ENCODE measurements around the gene RFX3. TPM values are rescaled to one million over a fixed set of nuclear protein-coding genes. Genes with fewer than 3 reads are reported as not detected.

The RFX3 gene
- total RNA-seq, result 10 to 100 TPM; 17.2 to 22.5 TPM

- Mint-ChIP-seq H3K27ac (peak within 1 kb of the TSS; percentile 93 to 97), H3K36me3 (peaks cover 4% of the 10 kb centered on the region), H3K4me1 (ENCODE audit: low read depth in 2 of 2) (peaks cover 34 to 53% of the 10 kb centered on the region in 2 donors), H3K9me3 (no peaks in the 10 kb centered on the region), H3K4me3 (peak within 1 kb of the TSS; percentile 94), H3K27me3 (no peaks in the 10 kb centered on the region)
- peak; percentile 95 for DNase-seq (ENCODE audit: low spot score)
- peak; percentile 83 to 88 for ATAC-seq
Measured at GRCh38 chr9:3525836-3526164, at the start of gene RFX3. TSS of gene RFX3 (minus strand) at chr9:3526001. CDS start at chr9:3395588, 130,413 bp downstream.

- no peak for DNase-seq (ENCODE audit: low spot score)
- no peaks in the 10 kb centered on the region for H3K9me3 Mint-ChIP-seq
- no peak overlapping the region for H3K4me3 Mint-ChIP-seq
- H3K36me3 Mint-ChIP-seq, result no peaks in the 10 kb centered on the region
- peaks cover 5 to 15% of the 10 kb centered on the region in 2 donors for H3K4me1 Mint-ChIP-seq (ENCODE audit: low read depth in 2 of 2)
- ATAC-seq, result no peak
- H3K27ac Mint-ChIP-seq, result no peak overlapping the region
- H3K27me3 Mint-ChIP-seq, result no peaks in the 10 kb centered on the region
Measured at GRCh38 chr9:3571500-3571899, 45.7 kb upstream of the RFX3 start.

GRCh38 chr9:3569529-3569928 is 43.7 kb upstream of the RFX3 start:
- DNase-seq (ENCODE audit: low spot score), result no peak
- Mint-ChIP-seq H3K4me3 (no peak overlapping the region), H3K36me3 (no peaks in the 10 kb centered on the region), H3K27me3 (no peaks in the 10 kb centered on the region), H3K4me1 (ENCODE audit: low read depth in 2 of 2) (peaks cover 5 to 11% of the 10 kb centered on the region in 2 donors), H3K27ac (no peak overlapping the region), H3K9me3 (no peaks in the 10 kb centered on the region)
- ATAC-seq, result no peak

- no peaks in the 10 kb centered on the region for H3K36me3 Mint-ChIP-seq
- no peaks in the 10 kb centered on the region for H3K27me3 Mint-ChIP-seq
- ATAC-seq, result no peak
- peaks cover 5 to 11% of the 10 kb centered on the region in 2 donors for H3K4me1 Mint-ChIP-seq (ENCODE audit: low read depth in 2 of 2)
- H3K27ac Mint-ChIP-seq, result no peak overlapping the region
- no peak overlapping the region for H3K4me3 Mint-ChIP-seq
- no peaks in the 10 kb centered on the region for H3K9me3 Mint-ChIP-seq
- no peak for DNase-seq (ENCODE audit: low spot score)
Measured at GRCh38 chr9:3567988-3568387, 42.2 kb upstream of the RFX3 start.

GRCh38 chr9:3553076-3553765 is 27.4 kb upstream of the RFX3 start:
- no peak for DNase-seq (ENCODE audit: low spot score)
- no peak for ATAC-seq
- Mint-ChIP-seq H3K4me1 (ENCODE audit: low read depth in 2 of 2) (no peaks in the 10 kb centered on the region), H3K4me3 (no peak overlapping the region), H3K27ac (no peak overlapping the region), H3K36me3 (peaks cover 4% of the 10 kb centered on the region), H3K27me3 (no peaks in the 10 kb centered on the region), H3K9me3 (no peaks in the 10 kb centered on the region)

- Mint-ChIP-seq H3K27me3 (no peaks in the 10 kb centered on the region), H3K27ac (no peak overlapping the region), H3K36me3 (no peaks in the 10 kb centered on the region), H3K9me3 (no peaks in the 10 kb centered on the region), H3K4me1 (ENCODE audit: low read depth in 2 of 2) (no peaks in the 10 kb centered on the region), H3K4me3 (no peak overlapping the region)
- ATAC-seq (no peak), DNase-seq (ENCODE audit: low spot score) (no peak)
Measured at GRCh38 chr9:3549225-3549624, 23.4 kb upstream of the RFX3 start.

- Mint-ChIP-seq H3K9me3 (no peaks in the 10 kb centered on the region), H3K4me3 (no peak overlapping the region), H3K36me3 (no peaks in the 10 kb centered on the region), H3K4me1 (ENCODE audit: low read depth in 2 of 2) (no peaks in the 10 kb centered on the region), H3K27me3 (no peaks in the 10 kb centered on the region), H3K27ac (no peak overlapping the region)
- ATAC-seq (no peak), DNase-seq (ENCODE audit: low spot score) (no peak)
Measured at GRCh38 chr9:3548648-3549047, 22.8 kb upstream of the RFX3 start.

- H3K27me3 Mint-ChIP-seq, result no peaks in the 10 kb centered on the region
- no peak for DNase-seq (ENCODE audit: low spot score)
- peaks cover 10 to 14% of the 10 kb centered on the region in 2 donors for H3K4me1 Mint-ChIP-seq (ENCODE audit: low read depth in 2 of 2)
- H3K4me3 Mint-ChIP-seq, result no peak overlapping the region
- H3K27ac Mint-ChIP-seq, result no peak overlapping the region
- no peak for ATAC-seq
- H3K9me3 Mint-ChIP-seq, result peaks cover 5% of the 10 kb centered on the region
- peaks cover 7% of the 10 kb centered on the region for H3K36me3 Mint-ChIP-seq
Measured at GRCh38 chr9:3541206-3541605, 15.4 kb upstream of the RFX3 start.

GRCh38 chr9:3534614-3535404 is 9.0 kb upstream of the RFX3 start:
- H3K36me3 Mint-ChIP-seq, result peaks cover 6% of the 10 kb centered on the region
- DNase-seq (ENCODE audit: low spot score), result no peak
- no peaks in the 10 kb centered on the region for H3K27me3 Mint-ChIP-seq
- no peak overlapping the region for H3K4me3 Mint-ChIP-seq
- peaks cover 10 to 11% of the 10 kb centered on the region in 2 donors for H3K4me1 Mint-ChIP-seq (ENCODE audit: low read depth in 2 of 2)
- H3K27ac Mint-ChIP-seq, result peak overlapping the region in 1 of 2 donors; percentile 8
- ATAC-seq, result no peak
- H3K9me3 Mint-ChIP-seq, result peaks cover 4% of the 10 kb centered on the region

GRCh38 chr9:3532158-3532557 is 6.4 kb upstream of the RFX3 start:
- Mint-ChIP-seq H3K27ac (peak overlapping the region in 1 of 2 donors; percentile 23), H3K36me3 (peaks cover 4% of the 10 kb centered on the region), H3K4me1 (ENCODE audit: low read depth in 2 of 2) (peaks cover 22 to 32% of the 10 kb centered on the region in 2 donors), H3K9me3 (no peaks in the 10 kb centered on the region), H3K4me3 (no peak overlapping the region), H3K27me3 (no peaks in the 10 kb centered on the region)
- DNase-seq (ENCODE audit: low spot score) (no peak), ATAC-seq (no peak)

- Mint-ChIP-seq H3K27ac (peak overlapping the region; percentile 93 to 97), H3K9me3 (no peaks in the 10 kb centered on the region), H3K27me3 (no peaks in the 10 kb centered on the region), H3K4me3 (peak overlapping the region; percentile 94), H3K36me3 (peaks cover 4% of the 10 kb centered on the region), H3K4me1 (ENCODE audit: low read depth in 2 of 2) (peaks cover 34 to 37% of the 10 kb centered on the region in 2 donors)
- ATAC-seq, result peak; percentile 30 to 39
- DNase-seq (ENCODE audit: low spot score), result peak; percentile 77
Measured at GRCh38 chr9:3528451-3528850, 2.6 kb upstream of the RFX3 start.

- ATAC-seq (no peak), DNase-seq (ENCODE audit: low spot score) (no peak)
- peaks cover 34 to 49% of the 10 kb centered on the region in 2 donors for H3K4me1 Mint-ChIP-seq (ENCODE audit: low read depth in 2 of 2)
- H3K27ac Mint-ChIP-seq, result peak overlapping the region; percentile 93 to 97
- H3K27me3 Mint-ChIP-seq, result no peaks in the 10 kb centered on the region
- no peaks in the 10 kb centered on the region for H3K9me3 Mint-ChIP-seq
- H3K36me3 Mint-ChIP-seq, result peaks cover 4% of the 10 kb centered on the region
- peak overlapping the region; percentile 94 for H3K4me3 Mint-ChIP-seq
Measured at GRCh38 chr9:3526997-3527940, 1.5 kb upstream of the RFX3 start.

- H3K4me3 Mint-ChIP-seq, result peak overlapping the region; percentile 94
- no peaks in the 10 kb centered on the region for H3K27me3 Mint-ChIP-seq
- ATAC-seq, result peak; percentile 80 to 88
- H3K9me3 Mint-ChIP-seq, result no peaks in the 10 kb centered on the region
- H3K4me1 Mint-ChIP-seq (ENCODE audit: low read depth in 2 of 2), result peaks cover 34 to 53% of the 10 kb centered on the region in 2 donors
- peak; percentile 91 for DNase-seq (ENCODE audit: low spot score)
- H3K27ac Mint-ChIP-seq, result peak overlapping the region; percentile 93 to 97
- peaks cover 4% of the 10 kb centered on the region for H3K36me3 Mint-ChIP-seq
Measured at GRCh38 chr9:3526165-3526996, 580 bp upstream of the RFX3 start.
